H9 (cell line): ENCODE results near the gene STX8. TPM values are rescaled to one million over a fixed set of nuclear protein-coding genes. Genes with fewer than 3 reads are reported as not detected.

Experiments used
- DNase-seq: peaks from one replicate; pipeline ENCODE4 v3.0.0-alpha.2; 2017
- H2AFZ ChIP-seq: one replicate; pipeline ENCODE4 v1.6.1; 2013; ENCODE audit warnings: mild to moderate bottlenecking, low read length, control low read depth, moderate library complexity
- H2AK5ac ChIP-seq: 2 replicates; pipeline ENCODE4 v1.6.1; 2013; ENCODE audit warnings: low read length, control low read depth, mixed read lengths; ENCODE audit not compliant: insufficient read length
- H2BK120ac ChIP-seq: one replicate; pipeline ENCODE4 v1.6.1; 2013; ENCODE audit warnings: low read depth, mild to moderate bottlenecking, low read length, control low read depth, inconsistent platforms; ENCODE audit not compliant: poor library complexity, severe bottlenecking
- H2BK12ac ChIP-seq: 2 replicates; pipeline ENCODE4 v1.6.1; 2013; ENCODE audit warnings: low read length, control low read depth, mixed read lengths, low read depth; ENCODE audit not compliant: insufficient read length
- H2BK15ac ChIP-seq: 2 replicates; pipeline ENCODE4 v1.6.1; 2013; ENCODE audit warnings: low read depth, low read length, control low read depth
- H2BK20ac ChIP-seq: one replicate; pipeline ENCODE4 v1.6.1; 2013; ENCODE audit warnings: low read depth, mild to moderate bottlenecking, low read length, control low read depth, inconsistent platforms; ENCODE audit not compliant: poor library complexity, severe bottlenecking
- H2BK5ac ChIP-seq: 2 replicates; pipeline ENCODE4 v1.6.1; 2013; ENCODE audit warnings: low read length, control low read depth, mixed read lengths; ENCODE audit not compliant: insufficient read length
- H3K14ac ChIP-seq: 2 replicates; pipeline ENCODE4 v1.6.1; 2013; ENCODE audit warnings: low read length, control low read depth; ENCODE audit not compliant: insufficient read depth
- H3K18ac ChIP-seq: 2 replicates; pipeline ENCODE4 v1.6.1; 2013; ENCODE audit warnings: low read depth, mild to moderate bottlenecking, mixed read lengths, low read length, control low read depth; ENCODE audit not compliant: insufficient read length
- H3K23ac ChIP-seq: 2 replicates; pipeline ENCODE4 v1.6.1; 2013; ENCODE audit warnings: low read length, control low read depth, mixed read lengths, low read depth; ENCODE audit not compliant: insufficient read length
- H3K23me2 ChIP-seq: 2 replicates; pipeline ENCODE4 v1.6.1; 2013; ENCODE audit warnings: low read depth, mild to moderate bottlenecking, mixed read lengths, low read length, control low read depth; ENCODE audit not compliant: insufficient read length, poor library complexity, severe bottlenecking
- H3K27ac ChIP-seq: 2 replicates; pipeline ENCODE4 v1.5.1; 2013; ENCODE audit warnings: low read length, control low read depth, mixed read lengths, low read depth; ENCODE audit not compliant: insufficient read length
- H3K27me3 ChIP-seq: 2 replicates; pipeline ENCODE4 v1.6.1; 2013; ENCODE audit warnings: low read length, control low read depth, inconsistent platforms; ENCODE audit not compliant: insufficient read depth
- H3K4ac ChIP-seq: 2 replicates; pipeline ENCODE4 v1.6.1; 2013; ENCODE audit warnings: low read depth, mild to moderate bottlenecking, control low read depth, inconsistent platforms, low read length, moderate library complexity
- H3K4me1 ChIP-seq: 2 replicates; pipeline ENCODE4 v1.6.1; 2013; ENCODE audit warnings: low read length, control low read depth, inconsistent platforms; ENCODE audit not compliant: insufficient read depth
- H3K4me2 ChIP-seq: 2 replicates; pipeline ENCODE4 v1.6.1; 2013; ENCODE audit warnings: low read length, control low read depth, mixed read lengths; ENCODE audit not compliant: insufficient read length, insufficient read depth
- H3K56ac ChIP-seq: 2 replicates; pipeline ENCODE4 v1.6.1; 2013; ENCODE audit warnings: low read depth, mild to moderate bottlenecking, mixed read lengths, low read length, control low read depth; ENCODE audit not compliant: insufficient read length
- H3K79me1 ChIP-seq: 2 replicates; pipeline ENCODE4 v1.6.1; 2013; ENCODE audit warnings: low read depth, mild to moderate bottlenecking, moderate library complexity, low read length, control low read depth, inconsistent platforms; ENCODE audit not compliant: insufficient read depth, poor library complexity, severe bottlenecking
- H3K79me2 ChIP-seq: 2 replicates; pipeline ENCODE4 v1.6.1; 2013; ENCODE audit warnings: low read length, control low read depth, inconsistent platforms; ENCODE audit not compliant: insufficient read depth
- H3K9ac ChIP-seq: 2 replicates; pipeline ENCODE4 v1.6.1; 2013; ENCODE audit warnings: low read length, control low read depth, mixed read lengths; ENCODE audit not compliant: insufficient read length; ENCODE audit errors: extremely low read depth
- H3K9me3 ChIP-seq: one replicate; pipeline ENCODE4 v1.6.1; 2013; ENCODE audit warnings: low read depth, low read length, inconsistent platforms; ENCODE audit not compliant: control insufficient read depth
- H3T11ph ChIP-seq: one replicate; pipeline ENCODE4 v1.6.1; 2013; ENCODE audit warnings: mild to moderate bottlenecking, low read length, control low read depth, inconsistent platforms
- H4K20me1 ChIP-seq: one replicate; pipeline ENCODE4 v1.6.1; 2013; ENCODE audit not compliant: control insufficient read depth, insufficient read length, insufficient read depth
- H4K5ac ChIP-seq: 2 replicates; pipeline ENCODE4 v1.6.1; 2013; ENCODE audit warnings: low read depth, mild to moderate bottlenecking, mixed read lengths, low read length, control low read depth; ENCODE audit not compliant: insufficient read length
- H4K8ac ChIP-seq: replicated peaks from 2 replicates; pipeline ENCODE4 v1.6.1; 2013; ENCODE audit warnings: low read length, control low read depth, mixed read lengths, low read depth; ENCODE audit not compliant: insufficient read length
- H4K91ac ChIP-seq: 2 replicates; pipeline ENCODE4 v1.6.1; 2013; ENCODE audit warnings: low read depth, mild to moderate bottlenecking, moderate library complexity, mixed read lengths, low read length, control low read depth; ENCODE audit not compliant: insufficient read length
- H3K27ac Mint-ChIP-seq, 3 experiments: 2 replicates in 2 of 3; 3 replicates in 1 of 3; pipeline ENCODE4 v1.8.0; 2020 to 2021; ENCODE audit warnings: mixed read lengths in 3 of 3, mild to moderate bottlenecking in 1 of 3, moderate library complexity in 1 of 3
- H3K27me3 Mint-ChIP-seq: 2 replicates; pipeline ENCODE4 v1.8.0; 2021; ENCODE audit warnings: low read depth, mild to moderate bottlenecking, moderate library complexity, mixed read lengths
- H3K36me3 Mint-ChIP-seq, 3 experiments: 2 replicates in 2 of 3; 3 replicates in 1 of 3; pipeline ENCODE4 v1.8.0; 2020 to 2021; ENCODE audit warnings: low read depth in 3 of 3, mixed read lengths in 3 of 3; ENCODE audit not compliant: insufficient read depth in 1 of 3
- H3K4me1 Mint-ChIP-seq, 2 experiments: 2 replicates each; pipeline ENCODE4 v1.8.0; 2020; ENCODE audit warnings: mixed read lengths in 2 of 2
- H3K4me3 Mint-ChIP-seq, 2 experiments: 2 replicates in 1 of 2; 3 replicates in 1 of 2; pipeline ENCODE4 v1.8.0; 2020 to 2021; ENCODE audit warnings: mild to moderate bottlenecking in 2 of 2, mixed read lengths in 2 of 2, moderate library complexity in 1 of 2
- H3K9me3 Mint-ChIP-seq, 2 experiments: 2 replicates in 1 of 2; 3 replicates in 1 of 2; pipeline ENCODE4 v1.8.0; 2020; ENCODE audit warnings: mild to moderate bottlenecking in 2 of 2, mixed read lengths in 2 of 2, moderate library complexity in 1 of 2
- CTCF ChIP-seq: fragments of 200-600 bp; sonication (generic); conservative IDR thresholded peaks from 3 replicates; pipeline ENCODE4 v1.8.0; 2021; ENCODE audit warnings: antibody characterized with exemption, mild to moderate bottlenecking
- WGBS: extraction: QIAGEN DNeasy Blood & Tissue Kit; methylation state at CpG from one replicate; pipeline ENCODE4 v1.1.7; 2013; ENCODE audit warnings: missing lambda C conversion rate, low lambda C conversion rate, mixed read lengths; ENCODE audit not compliant: insufficient read length; ENCODE audit errors: extremely low coverage; 5-methylcytosine and 5-hydroxymethylcytosine counted together
- total RNA-seq: library from RNA; stranded (reverse); gene quantifications from 2 replicates; pipeline ENCODE4 v1.2.1, GENCODE V29; 2021

Gene STX8
- total RNA-seq, 1 experiment from 2014 or later = 55.1 TPM

GRCh38 chr17:9521062-9521461, 54.6 kb downstream of the STX8 start:
- DNase-seq = no peak
- Histone ChIP-seq H3K14ac (no peak overlapping the region), H3K56ac (no peak overlapping the region), H3K79me2 (no peaks in the 10 kb centered on the region), H3K79me1 (no peaks in the 10 kb centered on the region), H3K23me2 (no peaks in the 10 kb centered on the region), H2BK5ac (no peak overlapping the region), H2BK15ac (no peak overlapping the region), H2BK12ac (no peak overlapping the region), H2AFZ (no peak overlapping the region), H3K27ac (no peak overlapping the region), H4K5ac (no peak overlapping the region), H2AK5ac (no peak overlapping the region), H3K9me3 (no peaks in the 10 kb centered on the region), H2BK120ac (no peak overlapping the region), H3K18ac (no peak overlapping the region), H3K4me2 (no peak overlapping the region), H3K9ac (no peak overlapping the region), H3K23ac (no peak overlapping the region), H3K27me3 (no peaks in the 10 kb centered on the region), H2BK20ac (no peak overlapping the region), H4K8ac (no peak overlapping the region), H3K4ac (no peak overlapping the region), H4K91ac (no peak overlapping the region), H4K20me1 (no peaks in the 10 kb centered on the region), H3T11ph (no peak overlapping the region), H3K4me1 (peaks cover 3% of the 10 kb centered on the region; the same call in 1 of the 2 replicates)
- Mint-ChIP-seq H3K4me1 (peaks cover 17 to 21% of the 10 kb centered on the region in 2 experiments), H3K36me3 (no peaks in the 10 kb centered on the region; a peak in 1 of 7 replicates), H3K27me3 (no peaks in the 10 kb centered on the region), H3K4me3 (no peak overlapping the region), H3K9me3 (no peaks in the 10 kb centered on the region), H3K27ac (no peak overlapping the region)
- WGBS = no CpG with 5 or more reads among the region's 4 CpGs
- TF ChIP-seq CTCF = no peak
